Stimulated activated CD8-positive, alpha-beta memory T cell treated with anti-CD3 and anti-CD28 coated beads, Interleukin-12 subunit alpha, Interleukin-12 subunit beta, amount 100 ng/mL, for 24 hours (primary cell): ENCODE results near the gene KRT6C.
"Not testable (repeated sequence)": the region's sequence is repeated elsewhere in the genome, so short reads cannot be mapped to it uniquely, and the experiment has no call there.

Experiments
- DNase-seq: peaks from one replicate; pipeline ENCODE4 v3.0.0-alpha.2; 2020; ENCODE audit errors: extremely low read depth

KRT6C gene

GRCh38 chr12:52473768-52474167 lies at the start of gene KRT6C:
TSS of gene KRT6C (minus strand) at chr12:52473805. CDS start at chr12:52473737, 68 bp downstream.
- no peak for DNase-seq

GRCh38 chr12:52522346-52523011 lies 48.9 kb upstream of the KRT6C start:
- DNase-seq: no peak

- no peak for DNase-seq
Observed at GRCh38 chr12:52521568-52522266, 48.1 kb upstream of the KRT6C start.

- no peak for DNase-seq
Observed at GRCh38 chr12:52521175-52521567, 47.6 kb upstream of the KRT6C start.

- DNase-seq: no peak
Observed at GRCh38 chr12:52519826-52520662, 46.4 kb upstream of the KRT6C start, which contains the start of gene KRT5. TSS of gene KRT5 (minus strand) at chr12:52520394. CDS start at chr12:52520296, 98 bp downstream.

GRCh38 chr12:52519387-52519703 lies 45.7 kb upstream of the KRT6C start:
- DNase-seq: no peak

- no peak for DNase-seq
Observed at GRCh38 chr12:52518574-52519386, 45.2 kb upstream of the KRT6C start.

GRCh38 chr12:52517888-52518287 lies 44.3 kb upstream of the KRT6C start:
- no peak for DNase-seq

GRCh38 chr12:52517005-52517835 lies 43.6 kb upstream of the KRT6C start:
- no peak for DNase-seq

GRCh38 chr12:52515927-52516831 lies 42.6 kb upstream of the KRT6C start:
- DNase-seq: no peak

GRCh38 chr12:52515319-52515646 lies 41.7 kb upstream of the KRT6C start:
- DNase-seq: no peak

- no peak for DNase-seq
Observed at GRCh38 chr12:52514471-52515318, 41.1 kb upstream of the KRT6C start.

- no peak for DNase-seq
Observed at GRCh38 chr12:52513736-52514135, 40.1 kb upstream of the KRT6C start.

- DNase-seq: no peak
Observed at GRCh38 chr12:52508211-52508610, 34.6 kb upstream of the KRT6C start.

GRCh38 chr12:52506858-52507715 lies 33.5 kb upstream of the KRT6C start:
- DNase-seq: no peak

GRCh38 chr12:52502877-52503276 lies 29.3 kb upstream of the KRT6C start:
- no peak for DNase-seq

GRCh38 chr12:52501490-52501889 lies 27.9 kb upstream of the KRT6C start:
- no peak for DNase-seq

GRCh38 chr12:52500574-52500973 lies 27.0 kb upstream of the KRT6C start:
- DNase-seq: not testable (repeated sequence)
